GM19395 (cell line): ENCODE results near the gene NPDC1.

Experiments
- ATAC-seq: cut with Tn5 transposase; IDR thresholded peaks from one replicate; pipeline ENCODE4 v1.9.1; 2021; ENCODE audit warnings: mild to moderate bottlenecking, moderate library complexity; ENCODE audit not compliant: unreplicated experiment

Gene NPDC1

DNA sequence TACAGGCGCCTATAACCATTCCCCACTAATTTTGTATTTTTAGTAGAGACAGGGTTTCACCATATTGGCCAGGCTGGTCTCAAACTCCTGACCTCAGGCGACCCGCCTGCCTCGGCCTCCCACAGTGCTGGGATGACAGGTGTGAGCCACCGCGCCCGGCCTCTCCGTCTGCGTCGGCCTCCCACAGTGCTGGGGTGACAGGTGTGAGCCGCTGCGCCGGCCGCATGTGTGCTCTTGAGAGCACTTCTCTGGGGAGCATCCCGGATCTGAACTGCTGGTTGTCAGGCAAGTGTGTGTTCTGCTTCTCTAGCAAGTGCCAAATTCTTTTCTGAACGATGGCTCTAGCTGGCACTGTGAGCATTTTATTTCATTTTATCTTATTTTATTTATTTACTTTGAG lies 11.6 kb upstream of the NPDC1 start:
- no peak for ATAC-seq

DNA sequence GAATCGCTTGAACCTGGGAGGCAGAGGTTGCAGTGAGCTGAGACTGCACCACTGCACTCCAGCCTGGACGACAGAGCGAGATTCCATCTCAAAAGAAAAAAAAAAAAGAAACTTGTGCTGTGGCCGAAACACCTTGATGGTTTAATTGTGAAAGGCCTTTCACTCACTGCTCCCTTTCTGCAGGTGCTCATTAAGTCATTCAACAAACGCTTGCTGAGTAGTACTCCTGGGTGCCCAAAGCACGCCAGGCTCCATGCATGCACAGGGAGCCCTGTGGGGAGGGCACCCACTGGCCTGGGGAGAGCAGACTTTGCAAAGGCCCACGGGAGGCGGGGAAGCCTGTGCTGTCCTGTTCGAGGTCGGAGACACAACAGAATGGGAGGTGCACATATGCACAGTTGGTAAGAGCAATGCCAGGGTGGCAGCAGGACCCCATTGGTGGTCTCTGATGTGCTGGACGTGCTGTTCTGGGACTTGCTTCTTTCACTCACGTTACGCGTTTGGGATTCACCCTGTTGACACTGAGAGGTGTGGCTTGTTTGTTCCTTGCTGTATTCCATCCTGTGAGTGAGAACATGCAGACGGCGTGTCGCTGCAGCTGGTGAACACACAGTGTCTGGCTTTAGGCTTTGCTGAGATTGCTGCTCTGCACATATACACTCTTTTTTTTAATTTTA lies 10.9 kb upstream of the NPDC1 start:
- no peak for ATAC-seq

DNA sequence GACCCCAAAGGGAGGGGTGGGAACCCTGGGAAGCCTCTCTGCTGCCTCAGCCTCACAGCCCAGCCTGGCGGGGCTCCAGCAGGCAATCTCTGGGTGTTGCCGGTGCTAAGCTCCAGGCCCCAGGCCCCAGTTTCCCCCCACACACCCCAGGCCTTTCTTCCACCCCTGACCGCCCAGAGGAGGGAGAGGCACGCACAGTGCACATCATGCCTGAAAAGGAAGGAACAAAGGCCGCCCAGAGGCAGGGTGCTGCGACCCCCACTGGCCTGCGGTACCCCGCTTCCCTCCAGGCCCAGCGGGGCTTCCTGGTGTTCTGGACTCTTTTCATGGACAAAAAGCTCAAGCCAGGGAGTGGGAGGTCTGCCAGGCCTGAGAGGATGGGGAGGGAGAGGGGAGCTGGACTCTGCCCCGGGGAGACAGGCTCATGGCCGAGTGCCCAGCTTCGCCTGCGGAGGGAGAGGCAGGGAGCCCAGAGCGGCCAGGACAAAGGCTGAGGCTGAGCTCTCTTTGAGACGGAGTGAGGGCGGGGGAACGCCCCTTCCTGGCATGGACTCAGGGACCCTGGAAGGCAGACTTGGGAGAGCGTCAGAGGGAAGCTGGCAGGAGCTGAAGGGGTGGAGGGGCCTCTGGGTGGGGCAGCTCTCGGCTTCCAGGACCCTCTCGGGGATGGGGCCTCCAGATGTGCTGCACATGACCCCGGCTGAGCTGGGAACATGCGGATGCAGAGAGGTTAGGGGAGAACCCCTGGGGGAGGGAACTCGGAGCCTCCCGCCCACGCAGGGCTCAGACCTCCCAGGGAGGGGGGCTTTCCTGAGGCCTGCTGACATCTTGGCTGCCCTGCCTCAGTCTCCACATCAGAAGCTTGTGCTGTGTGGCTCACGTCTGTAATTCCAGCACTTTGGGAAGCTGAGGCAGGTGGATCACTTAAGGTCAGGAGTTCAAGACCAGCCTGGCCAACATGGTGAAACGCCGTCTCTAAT lies 9.7 kb upstream of the NPDC1 start:
- ATAC-seq, result no peak

DNA sequence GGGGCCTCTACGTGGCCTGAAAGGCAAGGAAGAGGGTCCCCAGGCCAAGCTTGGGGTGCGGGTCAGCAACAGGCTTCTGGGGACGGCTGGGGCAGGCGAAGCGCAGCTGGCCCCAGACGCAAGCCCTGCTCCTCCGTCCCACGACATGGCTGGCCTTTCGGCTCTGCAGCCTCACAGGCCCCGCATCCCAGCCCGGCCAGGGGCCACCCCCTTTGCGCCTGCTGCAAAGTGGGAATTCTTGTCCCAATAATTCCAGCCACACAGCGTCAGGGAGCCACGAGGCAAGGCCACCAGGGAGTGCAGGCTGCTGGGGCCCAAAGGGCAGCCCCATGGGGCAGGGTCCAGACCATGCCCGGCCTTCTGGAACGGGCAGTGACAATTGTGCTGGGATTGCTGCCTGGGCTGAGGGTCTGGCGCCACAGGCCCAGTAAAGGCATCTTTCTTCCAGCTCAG lies 9.0 kb upstream of the NPDC1 start:
- ATAC-seq, result no peak

DNA sequence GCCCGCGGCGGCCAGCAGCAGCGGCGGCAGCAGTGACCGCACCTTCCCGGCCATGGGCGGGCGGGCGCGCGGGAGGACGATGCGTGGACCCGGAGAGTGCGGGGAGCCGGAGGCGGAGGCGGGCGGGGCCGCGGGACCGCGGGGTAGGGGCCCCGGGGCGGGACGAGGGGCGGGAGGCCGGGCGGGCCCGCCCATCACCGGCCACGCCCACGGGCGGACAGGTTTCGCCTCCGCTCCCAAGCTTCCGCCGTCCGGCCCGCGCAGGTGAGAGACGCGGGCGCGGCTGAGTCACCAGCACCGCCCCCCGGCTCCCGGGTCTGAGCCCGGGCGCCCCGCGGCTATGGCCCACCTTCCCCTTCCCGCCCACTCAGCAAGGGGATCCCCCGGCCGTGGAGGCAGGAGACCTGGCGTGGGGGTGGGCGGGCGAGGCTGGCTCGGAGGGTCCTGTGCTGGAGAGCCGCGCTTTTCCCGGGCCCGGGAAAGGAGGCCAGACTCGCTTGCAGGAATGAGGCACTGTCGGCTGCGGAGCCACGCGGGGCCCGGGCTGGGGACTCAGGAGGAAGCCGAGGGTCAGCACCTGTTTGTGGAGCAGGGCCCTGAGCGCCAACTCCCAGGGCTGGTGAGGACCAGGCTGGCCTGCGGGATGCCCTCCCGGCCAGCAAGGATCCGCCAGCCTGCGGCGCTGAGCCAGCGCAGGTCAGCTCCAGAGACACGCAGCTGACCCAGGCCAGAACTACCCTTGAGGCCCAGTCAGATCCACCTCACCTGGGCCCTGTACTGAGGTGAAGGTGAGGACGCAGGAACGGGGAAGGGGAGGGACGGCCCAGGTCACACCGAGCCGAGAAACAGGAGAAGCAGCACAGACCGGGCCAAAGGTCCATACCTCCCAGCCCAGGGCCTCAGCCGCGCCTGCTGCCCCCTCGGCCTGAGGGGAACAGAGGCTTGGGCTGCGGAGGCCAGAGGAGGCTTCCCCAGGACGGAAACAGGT lies 8.3 kb upstream of the NPDC1 start, which contains the start of gene ENTPD2:
Gene ENTPD2, minus strand, starts transcription at position 118 of the 988 bp plus-strand sequence. Its CDS starts 64 bp downstream, at position 54.
- ATAC-seq, result no peak

DNA sequence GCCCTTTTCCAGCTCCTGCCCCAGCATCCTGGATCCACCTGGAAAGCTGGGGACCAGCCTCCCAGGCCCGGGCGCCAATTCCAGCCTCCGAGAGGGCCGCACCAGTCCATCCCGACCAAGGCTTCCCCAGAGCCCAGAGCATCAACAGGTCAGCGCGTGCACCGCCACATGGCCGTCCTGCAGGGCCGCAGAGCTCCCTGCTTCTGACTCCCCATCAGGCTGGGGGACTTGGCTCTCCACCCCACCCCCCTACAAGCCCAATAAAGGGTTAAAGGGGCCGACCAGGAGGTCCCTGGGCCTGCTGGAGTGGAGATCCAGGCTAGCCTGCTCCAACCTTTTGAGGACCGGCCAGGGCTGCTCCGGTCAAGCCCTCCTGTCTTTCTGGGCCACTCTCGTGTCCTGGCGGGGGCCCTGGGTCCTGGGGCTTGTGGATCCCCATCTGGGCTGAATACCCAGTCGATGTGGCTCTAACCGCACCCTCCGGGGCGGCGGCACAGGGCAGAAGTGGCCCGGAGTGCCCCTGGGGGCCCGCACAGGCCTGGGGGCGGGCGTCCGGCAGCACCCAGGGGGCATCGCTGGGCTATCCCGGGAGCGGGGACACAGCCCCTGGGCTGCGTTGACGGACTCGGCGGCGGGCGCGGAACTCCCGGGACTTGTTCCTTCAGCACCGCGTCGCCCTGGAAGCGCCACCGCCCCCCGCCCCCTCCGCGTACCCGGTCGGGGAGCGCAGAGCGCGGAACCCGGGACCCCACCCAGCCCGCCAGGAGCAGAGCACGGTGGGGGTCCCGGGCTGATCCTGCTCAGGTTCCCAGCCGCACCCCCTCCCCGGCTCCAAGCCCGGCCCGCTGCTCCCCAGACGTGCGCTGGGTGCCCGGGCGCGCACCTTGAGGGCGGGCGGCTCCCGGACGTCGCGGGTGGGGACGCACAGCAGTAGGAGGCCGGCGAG lies 7.3 kb upstream of the NPDC1 start:
- no peak for ATAC-seq

DNA sequence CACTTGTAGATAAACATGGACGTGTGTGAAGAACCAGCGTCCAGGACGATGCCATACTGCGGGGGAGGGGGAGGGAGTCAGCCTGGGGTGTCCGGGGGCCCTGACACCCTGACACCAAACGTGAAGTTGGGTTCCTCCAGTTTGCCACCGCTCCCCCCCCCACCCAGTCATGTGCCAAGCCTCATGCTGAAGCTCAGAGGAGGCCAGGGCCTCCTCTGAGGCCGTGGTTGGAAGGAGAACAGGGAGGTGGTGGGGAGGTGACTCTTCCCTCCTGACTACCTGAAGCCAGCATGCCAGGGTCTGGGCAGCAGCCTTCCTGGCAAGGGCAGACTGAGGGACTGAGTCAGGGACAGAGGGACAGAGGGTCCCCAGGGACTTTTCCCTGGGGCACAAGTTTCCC lies 6.3 kb upstream of the NPDC1 start:
- no peak for ATAC-seq

DNA sequence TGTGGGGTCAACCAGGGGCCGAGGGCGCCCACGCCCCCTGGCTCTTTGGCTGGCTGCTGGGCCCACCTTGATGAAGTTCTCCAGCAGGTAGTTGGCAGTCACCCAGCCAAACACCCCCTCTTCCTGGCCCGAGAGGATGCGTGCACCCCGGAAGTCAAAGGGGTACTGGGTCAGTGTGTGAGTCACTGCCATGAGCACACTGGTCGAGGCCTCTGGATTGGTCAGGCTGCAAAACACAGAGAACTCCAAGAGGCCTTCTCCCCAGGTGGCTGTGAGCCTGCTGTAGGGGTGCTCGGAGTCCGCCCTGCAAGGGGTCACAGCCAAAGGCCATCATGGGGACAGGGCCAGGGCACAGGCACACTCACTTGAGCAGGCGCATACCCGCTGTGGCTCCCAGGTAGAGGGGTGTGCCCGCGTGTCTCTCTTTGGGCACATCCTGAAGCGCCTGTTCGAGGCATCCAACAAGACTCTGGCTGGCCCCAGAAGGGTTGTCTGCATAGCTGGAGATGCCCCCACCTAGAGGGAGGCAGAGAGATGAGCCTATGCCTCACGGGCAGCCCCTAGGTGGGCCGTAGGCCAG lies 5.3 kb upstream of the NPDC1 start:
- no peak for ATAC-seq

DNA sequence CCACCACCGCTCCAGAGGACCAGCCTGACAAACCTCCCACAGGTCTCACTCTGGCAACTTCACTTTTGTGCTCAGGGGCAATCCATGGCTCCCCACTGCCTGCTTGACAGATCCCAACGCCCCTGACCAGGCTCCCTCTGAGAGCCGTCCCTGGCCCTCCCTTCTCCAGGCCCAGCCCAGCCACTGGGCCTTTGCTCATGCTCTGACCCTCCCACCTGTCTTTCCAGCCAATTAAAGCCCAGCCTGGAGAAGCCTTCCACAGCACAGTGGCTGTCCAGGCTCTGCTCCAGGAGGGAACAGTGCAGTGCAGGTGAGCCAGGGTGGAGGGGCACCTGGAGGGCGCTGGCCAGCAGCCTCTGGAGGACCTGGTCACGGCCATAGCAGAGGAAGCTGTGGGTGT lies 4.6 kb upstream of the NPDC1 start:
- ATAC-seq, result no peak

DNA sequence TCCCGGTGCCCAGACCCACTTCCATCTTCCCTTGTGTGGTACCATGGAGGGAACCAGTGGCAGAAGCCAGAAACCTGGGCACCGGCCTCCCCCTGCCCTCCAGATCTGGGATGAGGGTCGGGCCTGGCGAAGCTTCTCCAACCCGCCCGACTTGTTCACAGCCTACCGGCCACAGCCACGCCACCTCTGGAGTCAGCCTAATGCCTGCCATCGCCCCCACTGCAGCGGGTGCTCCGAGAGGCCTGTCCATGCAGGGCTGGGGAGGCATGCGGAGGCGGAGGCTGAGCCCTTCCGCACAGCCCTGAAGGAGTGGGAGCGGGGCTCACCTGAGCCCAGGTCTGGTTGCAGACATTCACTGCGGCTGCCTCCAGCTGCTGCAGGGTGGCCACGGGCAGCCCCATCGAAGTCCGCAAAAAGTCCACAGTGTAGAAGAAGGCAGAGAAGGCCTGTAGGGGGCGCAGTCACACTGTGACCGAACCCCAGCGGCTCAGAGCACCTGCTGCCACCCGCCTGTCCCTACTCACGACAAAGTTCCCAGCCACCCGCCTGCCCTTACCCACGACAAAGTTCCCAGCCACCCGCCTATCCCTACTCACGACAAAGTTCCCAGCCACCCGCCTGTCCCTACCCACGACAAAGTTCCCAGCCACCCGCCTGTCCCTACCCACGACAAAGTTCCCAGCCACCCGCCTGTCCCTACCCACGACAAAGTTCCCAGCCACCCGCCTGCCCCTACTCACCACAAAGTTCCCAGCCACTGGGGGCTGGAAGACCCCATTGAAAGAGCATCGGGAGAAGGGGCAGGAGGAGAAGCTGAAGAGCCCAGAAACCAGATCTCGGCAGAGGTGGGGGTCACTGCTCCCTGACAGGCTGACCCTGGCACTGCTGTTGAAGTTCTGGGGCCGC lies 3.8 kb upstream of the NPDC1 start:
- no peak for ATAC-seq

DNA sequence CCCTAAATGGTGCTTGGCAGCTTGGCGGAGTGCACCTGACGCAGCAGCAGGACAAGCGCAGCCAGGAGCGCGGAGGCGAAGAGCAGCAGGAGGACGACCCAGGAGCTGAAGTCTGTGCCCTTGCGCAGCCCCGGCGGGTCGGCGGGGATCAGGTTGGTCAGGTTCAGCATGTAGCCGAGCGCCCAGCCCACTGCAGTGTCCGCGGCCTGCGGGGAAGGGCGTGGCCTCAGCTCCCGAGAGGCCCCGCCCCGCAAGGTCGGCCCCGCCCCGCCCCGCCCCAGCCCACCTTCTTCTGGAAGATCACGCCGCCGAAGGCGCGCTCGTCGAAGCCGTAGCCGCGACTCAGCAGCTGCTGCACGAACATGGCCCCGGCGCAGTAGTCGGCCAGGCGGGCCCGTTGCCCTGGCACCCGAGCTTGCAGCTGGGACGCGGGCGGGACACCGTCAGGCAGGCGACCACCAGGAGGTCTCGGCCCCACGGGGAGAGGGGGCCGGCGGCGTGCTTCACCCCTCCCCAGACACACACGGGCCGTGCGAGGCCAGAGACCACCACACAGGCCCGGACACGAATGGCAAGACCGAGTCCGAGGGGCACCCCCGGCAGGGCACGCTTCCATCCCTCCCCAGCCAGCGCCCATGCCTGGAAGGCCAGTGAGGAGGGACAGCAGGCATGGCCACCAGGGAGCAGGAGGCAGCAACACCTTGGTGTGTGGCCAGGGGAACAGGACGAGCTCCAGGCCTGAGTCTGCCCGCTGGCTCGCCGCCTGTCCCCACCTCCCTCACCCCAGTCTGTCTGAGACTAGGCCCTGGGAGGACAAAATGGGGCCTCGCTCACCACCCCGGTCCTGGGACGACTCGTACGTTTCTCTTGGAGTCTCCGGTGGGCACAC lies 2.9 kb upstream of the NPDC1 start:
- ATAC-seq, result no peak

DNA sequence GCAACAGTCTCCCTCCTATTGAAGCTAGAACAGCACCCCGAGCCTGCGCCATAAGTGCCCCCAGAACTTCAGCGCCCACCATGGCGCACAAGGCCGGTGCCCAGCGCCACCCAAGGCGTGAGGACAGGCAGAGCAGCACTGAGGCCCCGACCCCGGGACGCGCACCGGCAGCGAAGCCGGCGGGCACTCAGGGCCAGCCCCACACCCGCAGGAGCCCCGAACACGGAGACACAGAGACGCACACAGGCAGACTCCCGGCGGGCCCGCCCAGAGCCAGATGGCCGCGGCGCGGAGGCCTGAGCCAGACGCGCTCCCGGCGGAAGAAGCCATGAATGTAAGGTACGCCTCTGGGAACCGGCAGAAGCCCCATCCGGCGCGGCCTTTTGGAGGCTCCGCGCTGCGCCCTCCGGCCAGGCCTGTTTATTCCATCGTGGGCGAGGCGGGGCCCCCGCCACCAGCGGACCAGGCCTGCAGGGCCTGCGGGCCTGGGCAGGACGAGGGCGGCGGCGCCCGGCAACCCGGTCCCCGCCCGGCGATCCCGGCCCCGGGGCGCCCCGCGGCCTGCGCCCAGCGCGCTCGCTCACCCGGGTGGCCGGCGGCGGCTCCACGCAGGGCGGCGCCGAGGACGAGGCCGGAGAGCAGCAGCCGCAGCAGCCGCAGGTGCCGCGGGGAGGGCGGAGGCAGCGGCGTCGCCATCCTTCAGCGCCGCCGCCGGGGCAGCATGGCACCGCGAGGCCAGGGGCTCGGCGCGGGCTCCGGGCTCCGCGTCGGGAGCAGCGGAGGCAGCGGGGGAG lies 486 bp downstream of the NPDC1 start:
- no peak for ATAC-seq

DNA sequence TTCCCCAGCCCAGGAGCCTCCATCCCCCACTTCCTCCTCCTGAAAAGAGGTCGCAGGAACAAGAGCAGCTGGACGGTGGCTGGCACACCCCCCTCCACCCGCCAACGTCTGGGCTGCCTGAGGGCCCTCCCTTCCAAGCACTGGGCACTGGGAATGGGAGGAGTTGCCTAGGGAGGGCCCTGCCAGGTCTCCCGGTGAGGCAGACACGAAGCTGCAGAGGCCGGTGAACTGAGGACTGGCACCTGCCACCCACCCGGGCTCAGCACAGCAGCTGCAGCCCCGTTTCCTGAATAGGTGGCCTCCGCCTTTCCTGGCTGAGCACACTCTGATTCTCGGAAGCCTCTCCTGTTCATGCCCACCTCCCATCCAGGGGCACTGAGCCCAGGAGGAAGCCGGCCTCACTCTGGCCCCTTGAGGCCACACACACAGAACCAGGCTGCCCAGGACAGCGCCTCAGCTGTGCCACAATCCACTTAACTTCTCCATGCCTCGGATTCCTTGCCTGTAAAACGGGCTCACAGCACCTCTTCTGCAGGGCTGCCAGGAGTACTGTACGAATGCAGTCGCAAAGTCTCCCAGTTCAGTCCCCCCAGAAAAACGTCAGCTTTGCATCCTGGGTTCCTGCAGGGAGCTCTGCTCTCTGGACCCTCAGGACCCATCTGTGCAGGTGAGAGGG lies 1.3 kb downstream of the NPDC1 start:
- no peak for ATAC-seq

DNA sequence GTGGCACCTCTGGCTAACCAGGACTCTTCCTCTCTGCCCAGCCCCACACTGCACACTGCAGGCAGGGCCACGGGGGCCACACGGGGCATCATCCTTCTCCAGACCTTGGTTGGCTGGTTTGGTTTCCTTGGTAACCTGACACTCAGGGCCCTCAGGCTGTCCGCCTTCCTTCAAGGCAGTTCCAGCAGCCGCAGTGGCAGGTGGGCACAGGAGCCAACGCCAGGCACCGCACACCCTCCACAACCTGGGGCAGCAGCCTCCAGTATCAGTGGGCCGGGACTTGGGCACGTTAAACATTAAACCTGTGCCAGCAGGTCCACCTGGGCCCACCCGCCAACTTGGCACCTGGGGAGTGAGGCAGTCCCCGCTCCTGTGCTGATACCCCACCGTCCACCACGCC lies 1.9 kb downstream of the NPDC1 start:
- ATAC-seq, result no peak

DNA sequence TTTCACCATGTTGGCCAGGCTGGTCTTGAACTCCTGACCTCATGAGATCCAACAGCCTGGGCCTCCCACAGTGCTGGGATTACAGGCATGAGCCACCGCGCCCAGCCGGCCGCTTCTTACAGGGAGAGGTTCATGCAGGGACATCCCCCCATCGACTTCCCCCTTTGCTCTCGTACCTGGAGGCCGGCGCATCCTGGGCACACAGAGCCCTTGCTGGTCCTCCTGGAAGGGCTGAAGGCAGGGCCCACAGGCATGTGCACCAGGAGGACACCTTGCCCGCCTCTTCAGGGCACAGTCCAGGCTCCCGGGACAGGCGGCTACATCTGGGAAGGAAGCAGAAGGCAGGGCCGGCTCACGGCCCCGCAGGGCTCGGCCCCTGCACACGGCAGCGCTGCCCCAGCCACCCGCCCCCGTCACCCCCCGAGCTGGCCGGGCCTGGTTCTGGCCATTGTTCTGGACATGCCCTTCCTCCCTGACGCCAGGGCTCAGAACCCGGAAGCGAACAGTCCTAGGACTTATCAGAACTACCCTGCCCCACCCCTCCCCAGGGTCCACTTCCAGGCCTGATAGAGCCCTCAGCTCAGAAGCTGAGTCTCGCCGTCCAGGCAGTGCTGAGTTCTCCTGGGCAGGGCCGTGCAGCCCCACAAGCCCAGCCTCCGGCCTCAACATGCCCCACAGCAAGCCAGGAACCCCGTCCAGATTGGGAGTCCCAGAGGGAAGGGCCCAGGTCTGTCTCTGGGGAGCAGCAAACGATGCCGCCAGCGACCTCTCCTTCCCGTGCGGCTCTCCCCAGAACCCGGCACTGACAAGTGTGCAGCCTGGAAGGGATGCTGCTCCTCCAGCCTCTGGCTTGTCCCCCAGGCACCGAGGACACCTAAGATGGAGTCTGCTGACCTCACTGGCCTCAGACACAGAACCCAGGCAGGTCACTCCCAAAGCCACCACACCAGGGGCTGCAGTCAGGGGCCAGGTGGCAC lies 2.9 kb downstream of the NPDC1 start:
- no peak for ATAC-seq
